Dedifferentiated amniotic fluid mesenchymal stem cell (primary cell): Measurements from ENCODE around the gene MAP4K3.

Source experiments
- DNase-seq: peaks from one replicate; pipeline ENCODE4 v3.0.0-alpha.2; 2016; ENCODE audit errors: extremely low spot score

MAP4K3 gene

DNA sequence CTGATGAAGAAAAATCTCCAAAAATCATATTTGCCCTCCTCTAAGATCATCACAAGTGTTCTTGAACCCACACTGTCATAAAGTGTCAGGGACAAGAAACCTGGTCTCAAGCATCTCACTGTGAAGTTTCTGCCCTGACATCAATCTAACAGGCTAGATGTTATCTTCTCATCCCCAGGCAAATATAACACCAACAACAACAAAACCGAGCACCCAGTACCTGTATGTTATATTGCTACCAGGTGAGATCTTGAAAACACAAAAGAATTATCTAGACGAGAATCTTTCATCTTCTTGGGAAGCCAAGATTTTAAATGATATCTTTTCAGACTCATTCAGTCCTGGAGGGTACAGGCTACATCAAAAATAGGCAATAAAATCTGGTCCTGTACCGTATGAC is 8.8 kb upstream of the MAP4K3 start:
- DNase-seq: no peak

DNA sequence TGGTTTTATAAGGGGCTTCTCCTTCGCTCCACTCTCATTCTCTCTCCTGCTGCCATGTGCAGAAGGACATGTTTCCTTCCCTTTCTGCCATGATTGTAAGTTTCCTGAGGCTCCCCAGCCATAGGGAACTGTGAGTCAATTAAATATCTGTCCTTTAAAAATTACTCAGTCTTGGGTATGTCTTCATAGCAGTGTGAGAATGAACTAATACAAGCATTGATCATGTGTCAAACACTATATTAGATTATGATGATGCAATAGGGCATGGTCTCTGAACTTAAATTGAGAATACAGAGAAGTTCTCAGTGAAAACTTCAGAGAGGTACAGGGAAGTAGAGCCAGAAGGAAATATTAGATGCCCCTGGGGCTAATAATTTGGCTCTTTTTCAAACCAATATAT is 5.9 kb upstream of the MAP4K3 start:
- DNase-seq: no peak

GRCh38 chr2:39437522-39438296 is 624 bp upstream of the MAP4K3 start:
- DNase-seq: no peak

GRCh38 chr2:39435741-39436591 is 1.1 kb downstream of the MAP4K3 start:
- no peak for DNase-seq

DNA sequence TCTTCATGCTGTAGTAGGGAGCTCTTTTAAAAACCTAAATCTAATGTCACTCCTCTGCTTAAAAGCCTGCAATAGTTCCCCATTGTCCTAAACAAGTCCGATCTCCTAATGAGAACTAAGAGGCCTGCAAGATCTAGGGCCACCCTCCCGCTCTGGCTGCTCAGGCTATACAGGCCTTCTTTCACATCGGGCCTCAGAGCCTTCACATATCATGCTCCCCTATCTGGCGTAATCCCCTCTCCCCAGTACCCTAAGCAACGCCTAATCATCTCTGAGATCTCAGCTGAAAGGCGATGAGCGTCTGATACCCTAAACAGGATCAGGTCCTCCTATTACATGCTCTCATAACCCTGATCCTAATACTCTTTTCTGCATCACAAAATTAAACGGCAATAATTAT is 1.9 kb downstream of the MAP4K3 start:
- DNase-seq: no peak

DNA sequence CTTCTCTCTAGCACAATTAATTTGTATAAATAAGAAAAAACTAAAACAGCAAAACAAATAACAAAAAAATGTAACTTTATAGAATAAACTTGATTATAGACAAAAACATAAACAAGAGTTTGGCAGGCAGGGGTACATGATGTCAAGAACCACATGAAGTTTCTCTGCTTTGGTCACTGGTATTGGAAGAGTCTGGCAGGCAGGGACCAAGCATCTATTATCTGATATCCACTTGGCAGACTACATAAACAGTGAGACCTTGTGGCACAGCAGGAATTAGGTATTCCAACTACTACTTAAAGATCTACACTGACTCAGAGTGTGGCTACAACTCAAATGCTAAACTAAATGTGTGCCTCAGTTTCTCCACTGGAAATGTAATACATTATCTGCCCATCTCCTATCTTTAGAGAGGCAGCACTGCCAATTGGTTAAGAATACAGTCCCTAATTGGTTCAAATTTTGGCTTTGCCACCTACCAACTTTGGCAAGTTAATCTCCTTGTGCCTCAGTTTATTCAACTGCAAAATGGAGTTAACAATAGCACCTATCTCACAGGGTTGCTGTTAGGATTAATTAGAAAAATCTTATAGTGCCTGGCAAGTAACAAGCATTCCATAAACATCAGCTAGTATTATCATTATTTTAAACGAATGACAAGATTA is 2.7 kb downstream of the MAP4K3 start:
- no peak for DNase-seq

GRCh38 chr2:39433586-39434195 is 3.4 kb downstream of the MAP4K3 start:
- DNase-seq: peak; percentile 47

GRCh38 chr2:39432701-39433100 is 4.4 kb downstream of the MAP4K3 start:
- DNase-seq: no peak

GRCh38 chr2:39431592-39432316 is 5.3 kb downstream of the MAP4K3 start:
- DNase-seq: peak; percentile 48

DNA sequence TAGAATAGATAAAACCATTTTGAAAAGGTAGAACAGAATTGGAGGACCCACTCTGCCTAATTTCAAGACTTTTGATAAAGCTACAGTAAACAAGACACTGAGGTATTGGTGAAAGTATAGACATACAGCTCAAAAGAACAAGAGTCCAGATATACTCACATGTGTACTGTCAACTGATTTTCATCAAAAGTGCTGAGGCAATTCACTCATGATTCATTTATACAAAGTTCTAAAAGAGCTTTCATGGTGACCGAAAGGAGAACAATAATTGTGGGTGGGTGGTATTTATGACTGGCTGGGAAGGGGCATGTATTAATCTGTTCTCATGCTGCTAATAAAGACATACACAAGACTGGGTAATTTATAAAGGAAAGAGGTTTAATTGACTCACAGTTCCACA is 7.3 kb downstream of the MAP4K3 start:
- DNase-seq: no peak

DNA sequence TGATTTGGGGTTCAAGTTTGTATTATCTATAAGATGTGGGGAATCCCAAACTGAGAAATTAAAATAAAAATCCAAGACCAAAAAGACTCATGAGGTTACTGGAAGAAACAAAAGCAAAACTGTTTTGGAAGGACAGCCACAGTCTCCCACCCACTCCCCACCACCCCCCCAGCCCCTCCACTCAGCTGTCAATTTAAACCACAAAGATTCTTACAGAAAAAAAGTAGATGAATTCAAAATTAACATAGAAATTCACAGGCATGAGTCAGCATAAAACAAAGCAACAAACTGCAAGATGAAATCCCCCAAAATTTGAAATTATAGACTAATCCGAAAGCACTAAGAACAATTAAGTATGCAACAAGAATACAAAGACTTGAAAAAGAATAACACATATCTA is 12.1 kb downstream of the MAP4K3 start:
- no peak for DNase-seq

DNA sequence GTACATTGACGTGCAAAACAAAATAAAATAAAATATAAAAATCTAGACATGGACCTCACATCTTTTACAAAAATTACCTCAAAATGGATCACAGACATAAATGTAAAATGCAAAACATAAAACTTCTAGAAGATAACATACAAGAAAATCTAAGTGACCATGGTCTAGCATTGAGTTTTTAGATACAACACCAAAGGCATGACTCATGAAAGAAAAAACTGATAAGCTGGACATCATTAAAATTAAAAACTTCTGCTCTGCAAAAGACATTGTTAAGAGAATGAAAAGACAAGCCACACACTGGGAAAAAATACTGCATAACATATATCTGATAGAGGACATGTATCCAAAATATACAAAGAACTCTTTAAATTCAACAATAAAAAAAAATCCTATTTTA is 14.4 kb downstream of the MAP4K3 start:
- no peak for DNase-seq

GRCh38 chr2:39421354-39421753 is 15.7 kb downstream of the MAP4K3 start:
- DNase-seq: no peak

DNA sequence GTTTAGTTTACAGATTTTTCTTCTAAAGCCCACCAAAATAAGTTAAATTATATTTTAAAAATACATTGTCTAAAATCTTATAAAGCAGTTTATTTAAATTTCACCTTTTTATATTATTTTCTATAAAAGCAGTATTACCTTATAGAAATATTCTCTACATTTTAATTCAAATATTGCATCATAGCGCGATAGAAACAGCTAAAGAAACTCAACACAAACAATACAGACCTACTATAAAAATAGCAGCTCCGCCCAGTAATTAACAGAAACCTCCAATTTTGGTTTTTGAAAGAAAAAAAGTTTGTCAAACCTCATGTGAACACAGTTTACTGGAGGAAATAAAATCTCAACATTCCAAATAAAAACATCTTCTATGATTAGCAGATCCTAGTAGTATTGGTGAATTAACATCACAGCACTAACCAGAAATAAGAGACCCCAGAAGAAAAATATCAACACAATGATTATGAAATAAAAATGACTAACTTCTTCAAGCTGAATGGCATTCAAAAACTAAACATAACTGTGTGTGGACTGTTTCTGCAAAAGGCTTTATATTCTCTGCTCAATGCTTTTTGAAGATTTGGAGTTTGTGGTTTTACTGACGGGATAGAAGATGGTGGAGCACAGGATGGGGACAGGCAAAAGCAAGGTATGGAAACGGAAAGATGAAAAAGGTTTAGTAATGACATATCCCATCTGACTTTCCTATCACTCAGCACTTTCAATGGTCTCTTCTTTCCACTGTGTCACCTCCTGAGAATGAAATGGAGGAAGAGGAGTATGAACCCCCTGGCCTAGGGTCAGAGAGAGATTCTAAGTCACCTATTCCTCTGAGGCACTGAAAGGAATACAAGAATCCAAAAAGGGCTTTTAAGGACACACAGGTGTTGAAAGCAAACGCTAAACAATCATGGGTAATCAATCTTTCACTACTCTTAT is 17.5 kb downstream of the MAP4K3 start:
- DNase-seq: no peak

GRCh38 chr2:39418491-39418890 is 18.6 kb downstream of the MAP4K3 start:
- no peak for DNase-seq

GRCh38 chr2:39416140-39416539 is 20.9 kb downstream of the MAP4K3 start:
- no peak for DNase-seq

- no peak for DNase-seq
Observed at GRCh38 chr2:39413063-39413737, 23.9 kb downstream of the MAP4K3 start.

GRCh38 chr2:39411181-39411944 is 25.7 kb downstream of the MAP4K3 start:
- peak; percentile 67 for DNase-seq
